GM12878 (cell line): ENCODE data around the gene SKIL. TPM values are rescaled to one million over a fixed set of nuclear protein-coding genes. Genes with fewer than 3 reads are reported as not detected.

Experiments used
- ATAC-seq: fragments of 200-7000 bp; cut with Tn5 transposase; 3 replicates; pipeline ENCODE4 v1.9.1; 2020; ENCODE audit warnings: mild to moderate bottlenecking, moderate library complexity
- Bru-seq: library from RNA; stranded (reverse); fragments of 400-500 nt; gene quantifications from one replicate; lab custom pipeline; 2021; lab: Mats Ljungman, UMichigan
- BruChase-seq, 2 experiments: library from RNA; stranded (reverse); fragments of 400-500 nt; gene quantifications; one replicate each; lab custom pipeline; 2021; lab: Mats Ljungman, UMichigan
- BruUV-seq: library from RNA; stranded (reverse); fragments of 400-500 nt; replicated peaks from 2 replicates; lab custom pipeline; 2021; lab: Mats Ljungman, UMichigan
- CTCF ChIA-PET: fragments of 300-600 bp; sonication (Branson Sonifier 250); formaldehyde crosslinking; extraction: SDS; loops from one replicate; lab custom pipeline; 2021; ENCODE audit warnings: inconsistent platforms; lab: Yijun Ruan, JAX
- POLR2A ChIA-PET: fragments of 350-600 bp; formaldehyde crosslinking; extraction: SDS; loops from one replicate; lab custom pipeline; 2021; ENCODE audit warnings: inconsistent platforms; lab: Charles Lee
- RAD21 ChIA-PET: fragments of 300-600 bp; sonication (Branson Sonifier 250); formaldehyde crosslinking; loops from one replicate; lab custom pipeline; 2023; ENCODE audit warnings: antibody characterized with exemption; ENCODE audit not compliant: unreplicated experiment; lab: Charles Lee
- SMC1A ChIA-PET: fragments of 300-600 bp; sonication (Branson Sonifier 250); formaldehyde crosslinking; loops from one replicate; lab custom pipeline; 2023; ENCODE audit not compliant: unreplicated experiment, uncharacterized antibody; lab: Charles Lee
- DNase-seq: peaks from one replicate; pipeline ENCODE4 v3.0.0-alpha.2; 2011; ENCODE audit warnings: low read depth, low spot score
- FAIRE-seq: peaks from 3 replicates; lab custom pipeline; 2011; peaks lifted over from hg19 to GRCh38; lab: Jason Lieb, UNC
- H2AFZ ChIP-seq: 2 replicates; pipeline ENCODE4 v1.6.0; 2011; ENCODE audit warnings: low read depth, low read length, control low read depth; ENCODE audit not compliant: control insufficient read depth
- H3K27ac ChIP-seq: 2 replicates; pipeline ENCODE4 v1.5.1; 2011; ENCODE audit warnings: control low read depth; ENCODE audit not compliant: control insufficient read depth, insufficient read depth
- H3K27me3 ChIP-seq, 2 experiments: replicated peaks in 1 of 2; 2 replicates each; pipeline versions ENCODE4 v1.6.0 to v1.6.1; 2011; ENCODE audit warnings: low read length in 1 of 2; ENCODE audit not compliant: control insufficient read depth in 2 of 2, insufficient read depth in 2 of 2
- H3K36me3 ChIP-seq, 2 experiments: 2 replicates each; pipeline ENCODE4 v1.5.1; 2011; ENCODE audit warnings: low read length in 1 of 2; ENCODE audit not compliant: control insufficient read depth in 2 of 2, insufficient read depth in 2 of 2
- H3K4me1 ChIP-seq: 2 replicates; pipeline ENCODE4 v1.6.1; 2011; ENCODE audit warnings: mild to moderate bottlenecking, low read length, moderate library complexity, mixed read lengths; ENCODE audit not compliant: control insufficient read depth, insufficient read depth
- H3K4me2 ChIP-seq: 2 replicates; pipeline ENCODE4 v1.6.0; 2011; ENCODE audit warnings: control low read depth; ENCODE audit not compliant: control insufficient read depth, insufficient read depth
- H3K4me3 ChIP-seq: fragments of 200-600 bp; sonication (generic); 2 replicates; pipeline ENCODE4 v1.5.1; 2016
- H3K79me2 ChIP-seq: 2 replicates; pipeline ENCODE4 v1.6.0; 2011; ENCODE audit warnings: low read length; ENCODE audit not compliant: control insufficient read depth, insufficient read depth
- H3K9ac ChIP-seq: 2 replicates; pipeline ENCODE4 v1.8.0; 2011; ENCODE audit warnings: low read length, control low read depth, mixed read lengths; ENCODE audit not compliant: control insufficient read depth, insufficient read depth
- H3K9me3 ChIP-seq: replicated peaks from 3 replicates; pipeline ENCODE4 v1.5.1; 2011; ENCODE audit warnings: mild to moderate bottlenecking, low read length; ENCODE audit not compliant: control insufficient read depth, insufficient read depth
- H4K20me1 ChIP-seq: 2 replicates; pipeline ENCODE4 v1.6.0; 2011; ENCODE audit not compliant: control insufficient read depth, insufficient read depth
- ATF3 ChIP-seq: IDR thresholded peaks from 2 replicates; pipeline ENCODE4 v1.6.1; 2011; ENCODE audit warnings: low read depth, mild to moderate bottlenecking, low read length, moderate library complexity, borderline replicate concordance; ENCODE audit errors: extremely low read depth
- BMI1 ChIP-seq: fragments of 450-650 bp; IDR thresholded peaks from 2 replicates; pipeline ENCODE4 v1.6.1; 2016; ENCODE audit warnings: mild to moderate bottlenecking, moderate library complexity, borderline replicate concordance
- ETV6 ChIP-seq, 2 experiments: fragments of 450-650 bp in 1 of 2; IDR thresholded peaks in 1 of 2; conservative IDR thresholded peaks in 1 of 2; 2 replicates each; pipeline ENCODE4 v1.6.1; 2014; ENCODE audit warnings: antibody characterized with exemption in 1 of 2, borderline replicate concordance in 1 of 2, low read depth in 1 of 2, mild to moderate bottlenecking in 1 of 2, moderate library complexity in 1 of 2
- JUNB ChIP-seq: IDR thresholded peaks from 2 replicates; pipeline ENCODE4 v1.6.1; 2016; ENCODE audit warnings: antibody characterized with exemption, mild to moderate bottlenecking
- MYB ChIP-seq: fragments of 150-350 bp; IDR thresholded peaks from 2 replicates; pipeline ENCODE4 v1.6.1; 2014; ENCODE audit warnings: mild to moderate bottlenecking, low read depth, low read length, borderline replicate concordance
- NR2C2 ChIP-seq: IDR thresholded peaks from 2 replicates; pipeline ENCODE4 v1.6.1; 2011; ENCODE audit warnings: borderline replicate concordance, low read depth; ENCODE audit not compliant: control insufficient read depth, insufficient read length
- POLR2AphosphoS5 ChIP-seq: IDR thresholded peaks from 2 replicates; pipeline ENCODE4 v1.6.1; 2011; ENCODE audit warnings: mild to moderate bottlenecking, low read length, inconsistent platforms
- RB1 ChIP-seq: fragments of 450-650 bp; formaldehyde crosslinking; IDR thresholded peaks from 2 replicates; pipeline ENCODE4 v1.6.1; 2017; ENCODE audit warnings: mild to moderate bottlenecking, borderline replicate concordance
- SUPT20H ChIP-seq: IDR thresholded peaks from 2 replicates; pipeline ENCODE4 v1.6.1; 2011; ENCODE audit warnings: low read depth, mild to moderate bottlenecking, low read length, moderate library complexity, borderline replicate concordance; ENCODE audit not compliant: control insufficient read depth
- TCF12 ChIP-seq: IDR thresholded peaks from 2 replicates; pipeline ENCODE4 v1.6.1; 2011; ENCODE audit warnings: low read depth, mild to moderate bottlenecking, low read length
- ZBTB11 ChIP-seq: fragments of 450-650 bp; formaldehyde crosslinking; IDR thresholded peaks from 2 replicates; pipeline ENCODE4 v1.5.0; 2022; ENCODE audit warnings: mild to moderate bottlenecking, missing genetic modification characterization
- WGBS: methylation state at CpG from one replicate; pipeline ENCODE4 v1.1.6; 2016; ENCODE audit warnings: low lambda C conversion rate; ENCODE audit not compliant: insufficient replicate concordance, insufficient coverage; ENCODE audit errors: missing lambda C conversion rate; 5-methylcytosine and 5-hydroxymethylcytosine counted together
- in situ Hi-C: fragments of 300-500 bp; cut with MboI; formaldehyde crosslinking; loops from 9 replicates; pipeline ENCODE4 v1.14.3; 2018; ENCODE audit warnings: mixed read lengths
- intact Hi-C: fragments of 100-400 bp; cut with micrococcal nuclease; formaldehyde crosslinking; loops from one replicate; pipeline ENCODE4 v1.14.2; 2022; ENCODE audit not compliant: unreplicated experiment
- long read RNA-seq, 2 experiments: library from polyadenylated mRNA; unstranded; transcript quantifications; one replicate each; pipeline ENCODE4 v2.0.0, GENCODE V29; 2019 to 2020
- polyA minus RNA-seq, 3 experiments: library from RNA; depleted of rRNA, polyadenylated mRNA; stranded (reverse); fragments of >200 nt; gene quantifications; 2 replicates each; pipeline ENCODE4 v1.2.3, GENCODE V29; 2011
- polyA plus RNA-seq, 11 experiments: library from polyadenylated mRNA; depleted of rRNA in 4 of 11; unstranded in 6 of 11; stranded (reverse) in 5 of 11; fragments of >200 nt; fragmentation: Nextera tagmentation in 4 of 11; fragmentation: Illumina TruSeq in 1 of 11; extraction: Ambion mirVana in 4 of 11; extraction: Trizol in 1 of 11; gene quantifications; 1 replicate in 1 of 11; 2 replicates in 10 of 11; pipeline versions ENCODE4 v1.2.1 to v1.2.3, GENCODE V29; 2011 to 2016; ENCODE audit warnings: inconsistent platforms in 2 of 11, missing spikeins in 2 of 11, low read depth in 1 of 11
- total RNA-seq, 4 experiments: library from RNA; depleted of rRNA in 3 of 4; stranded (reverse); fragments of >200 nt in 3 of 4; fragmentation: Illumina TruSeq in 1 of 4; extraction: Trizol in 1 of 4; gene quantifications; 2 replicates each; pipeline versions ENCODE4 v1.2.1 to v1.2.3, GENCODE V29; 2013 to 2021

SKIL gene
- total RNA-seq (2013; cell fraction: nucleolus; rRNA removed) = 16.8 and 19.3 TPM in 2 replicates
- total RNA-seq (2014; rRNA removed) = 10.5 and 14.7 TPM in 2 replicates
- total RNA-seq (2014; rRNA removed; fragmentation: Illumina TruSeq; extraction: Trizol) = 13.6 and 14.7 TPM in 2 replicates
- total RNA-seq (2021) = 14.4 and 14.8 TPM in 2 replicates
- polyA plus RNA-seq (2011; ENCODE audit: low read depth) = 6.3 TPM
- 4.7 and 6.5 TPM in 2 replicates for polyA plus RNA-seq (2011; rRNA removed)
- 2.1 and 2.5 TPM in 2 replicates for polyA plus RNA-seq (2011; cell fraction: cytosol; rRNA removed)
- polyA plus RNA-seq (2011; cell fraction: nucleus; rRNA removed) = 3.5 and 4.9 TPM in 2 replicates
- 6.3 and 10.8 TPM in 2 replicates for polyA plus RNA-seq (2012)
- polyA plus RNA-seq (2014; fragmentation: Illumina TruSeq; extraction: Trizol) = 6.0 and 9.3 TPM in 2 replicates
- polyA plus RNA-seq (2014; fragmentation: Nextera tagmentation; extraction: Ambion mirVana) = 1 to 10 TPM; 2.7 to 5.7 TPM
- 5.1 and 5.9 TPM in 2 replicates for polyA plus RNA-seq (2014; rRNA removed)
- polyA plus RNA-seq (2016; fragmentation: Nextera tagmentation; extraction: Ambion mirVana) = 1 to 10 TPM; 7.4 TPM
- 16.0 and 24.9 TPM in 2 replicates for polyA minus RNA-seq (2011; rRNA and poly(A)+ RNA removed)
- polyA minus RNA-seq (2011; cell fraction: cytosol; rRNA and poly(A)+ RNA removed) = 6.8 and 8.6 TPM in 2 replicates
- polyA minus RNA-seq (2011; cell fraction: nucleus; rRNA and poly(A)+ RNA removed) = 3.5 and 5.7 TPM in 2 replicates
- Bru-seq, nascent RNA = percentile 78 among the genes with signal in this experiment
- BruChase-seq, experiment 1, labeled RNA remaining after a 6-hour chase = percentile 84 among the genes with signal in this experiment
- percentile 92 among the genes with signal in this experiment for BruChase-seq, experiment 2, labeled RNA remaining after a 2-hour chase
- long read RNA-seq, experiment 1, full-length matches to known transcripts = 2 of 12 reads
- long read RNA-seq, experiment 1, partial matches to known transcripts = 0 of 12 reads
- long read RNA-seq, experiment 1, other reads (novel, unspliced or antisense) = 10 of 12 reads
- long read RNA-seq, experiment 2, full-length matches to known transcripts = 7 of 27 reads
- long read RNA-seq, experiment 2, partial matches to known transcripts = 10 of 27 reads
- long read RNA-seq, experiment 2, other reads (novel, unspliced or antisense) = 10 of 27 reads

DNA sequence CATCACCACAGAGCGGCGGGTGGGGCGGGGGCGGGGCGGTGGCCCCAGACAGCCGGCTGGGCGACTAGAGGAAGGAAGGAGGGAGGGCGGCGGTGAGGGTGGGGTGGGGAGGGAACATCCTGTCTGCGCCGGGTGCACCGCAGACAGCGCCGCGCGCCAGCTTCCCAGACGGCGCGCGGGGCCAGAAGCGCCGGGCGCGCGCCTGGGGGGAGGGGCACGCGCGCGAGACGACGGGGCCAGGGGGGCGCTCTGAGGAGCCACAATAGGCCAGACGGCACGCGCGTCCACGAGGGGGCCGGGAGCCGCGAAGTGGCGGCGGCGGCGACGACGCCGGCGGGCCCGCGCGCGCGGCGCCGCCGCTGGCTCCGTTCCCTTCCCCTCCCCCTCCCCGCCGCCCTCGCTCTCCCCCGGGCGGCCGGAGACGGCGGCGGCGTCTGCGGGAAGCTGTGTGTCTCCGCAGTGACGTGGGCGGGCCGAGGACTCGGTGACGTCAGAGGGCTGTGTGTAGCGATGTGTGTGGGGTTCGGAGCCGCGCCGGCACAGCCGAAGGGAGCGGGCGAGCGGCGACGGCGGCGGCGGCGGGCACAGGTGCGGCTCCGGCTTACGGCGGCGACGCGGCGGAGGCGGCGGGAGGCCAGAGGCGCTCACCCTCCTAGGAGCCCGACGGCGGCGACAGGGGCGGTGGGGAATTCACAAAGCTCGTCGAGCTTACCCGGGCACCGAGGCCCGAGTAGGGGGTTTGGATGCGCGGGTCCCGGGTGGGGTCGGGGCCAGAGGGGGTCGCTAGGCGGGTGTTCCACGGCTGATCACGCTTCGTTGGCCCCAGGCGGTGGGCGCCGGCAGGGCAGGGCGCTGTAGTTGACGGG lies at the start of gene SKIL:
Gene SKIL (plus strand): TSS at position 540 of the 866 bp plus-strand sequence. CDS start 2,617 bp downstream, outside the sequence.
- ChIA-PET RAD21 (interaction anchor here (0.6 to 1.9 kb wide), 6 partner anchors 9 to 202 kb away, joined by 3 to 5 read pairs (median 4); no protein-coding TSS in a partner anchor), CTCF (interaction anchor here (0.6 to 1.6 kb wide), 5 partner anchors 12 to 54 kb away, joined by 3 to 7 read pairs (median 3); no protein-coding TSS in a partner anchor), SMC1A (interaction anchor here (1.8 to 2.0 kb wide), 2 partner anchors 10 to 53 kb away, joined by 6 to 8 read pairs; no protein-coding TSS in a partner anchor), POLR2A (no interaction called here)
- Histone ChIP-seq H3K79me2 (peaks cover 25% of the 10 kb centered on the region), H4K20me1 (no peaks in the 10 kb centered on the region), H3K4me3 (peak within 1 kb of the TSS; percentile 86), H3K4me1 (peaks cover 37% of the 10 kb centered on the region), H3K27ac (peak within 1 kb of the TSS; percentile 96), H3K27me3 (no peaks in the 10 kb centered on the region), H2AFZ (peak within 1 kb of the TSS; percentile 77), H3K9me3 (no peaks in the 10 kb centered on the region), H3K36me3 (peaks cover 0 to 4% of the 10 kb centered on the region in 2 experiments; a peak in 2 of 4 replicates), H3K4me2 (peak within 1 kb of the TSS; percentile 97), H3K9ac (peak within 1 kb of the TSS; percentile 83)
- intact Hi-C loops (loop anchor here (5.0 to 10.0 kb wide), 6 partner anchors 100 to 1450 kb away; partner anchors contain the start of genes MYNN, PHC3 and TNIK), in situ Hi-C loops (no loop called here)
- no TSS peak for BruUV-seq
- DNase-seq (peak; percentile 60), ATAC-seq (peak; percentile 61), FAIRE-seq (no peak)
- WGBS = 3% methylated on average over 30 of the region's 124 CpGs
- TF ChIP-seq ETV6 (conservative IDR thresholded peaks at IDR 0.05 in 1 of 2, IDR thresholded peaks at IDR 0.05 in 1 of 2; ENCODE audit: borderline replicate concordance in 1 of 2, low read depth in 1 of 2) (no peak), SUPT20H (no peak), MYB (no peak), JUNB (no peak), POLR2AphosphoS5 (peak; percentile 60), RB1 (no peak; the same call in 1 of the 2 replicates), ZBTB11 (CRISPR knock-in tag) (no peak), TCF12 (peak; percentile 68; the same call in 1 of the 2 replicates), BMI1 (no peak), ATF3 (no peak), NR2C2 (no peak)
